HG02938 (cell line): Measurements from ENCODE around the gene PSG1.
"Not testable (repeated sequence)": the region's sequence is repeated elsewhere in the genome, so short reads cannot be mapped to it uniquely, and the experiment has no call there.

Experiments
- ATAC-seq: cut with Tn5 transposase; IDR thresholded peaks from one replicate; pipeline ENCODE4 v1.9.1; 2021; ENCODE audit warnings: mild to moderate bottlenecking, moderate library complexity; ENCODE audit not compliant: unreplicated experiment

The PSG1 gene

DNA sequence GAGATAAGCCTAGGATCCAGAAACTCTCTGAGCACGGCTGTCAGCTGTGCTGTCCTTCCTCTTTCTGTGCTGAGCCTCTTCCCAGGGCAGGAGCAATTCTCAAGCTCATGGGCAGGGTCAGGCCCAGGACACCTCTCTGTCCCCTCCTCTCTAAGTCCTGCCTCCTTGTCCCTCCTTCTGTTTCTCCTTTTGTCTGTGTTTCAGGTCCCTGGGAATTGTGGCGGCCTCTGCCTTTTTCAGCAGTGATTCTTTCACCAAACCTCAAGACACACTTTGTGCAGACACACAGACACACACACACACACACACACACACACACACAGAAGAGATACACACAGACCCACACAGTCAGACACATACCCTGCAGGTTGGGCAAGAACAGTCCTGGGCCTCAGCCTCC lies at the start of gene PSG1:
TSS of gene PSG1 (minus strand) at position 101 of the 400 bp plus-strand sequence. CDS start 132 bp downstream, outside the sequence.
- ATAC-seq = no peak

- no peak for ATAC-seq
Observed at GRCh38 chr19:42928896-42929295, 49.4 kb upstream of the PSG1 start.

GRCh38 chr19:42926781-42927180 lies 47.3 kb upstream of the PSG1 start:
- no peak for ATAC-seq

GRCh38 chr19:42923106-42923505 lies 43.6 kb upstream of the PSG1 start:
- ATAC-seq = not testable (repeated sequence)

- not testable (repeated sequence) for ATAC-seq
Observed at GRCh38 chr19:42920971-42921370, 41.5 kb upstream of the PSG1 start.

DNA sequence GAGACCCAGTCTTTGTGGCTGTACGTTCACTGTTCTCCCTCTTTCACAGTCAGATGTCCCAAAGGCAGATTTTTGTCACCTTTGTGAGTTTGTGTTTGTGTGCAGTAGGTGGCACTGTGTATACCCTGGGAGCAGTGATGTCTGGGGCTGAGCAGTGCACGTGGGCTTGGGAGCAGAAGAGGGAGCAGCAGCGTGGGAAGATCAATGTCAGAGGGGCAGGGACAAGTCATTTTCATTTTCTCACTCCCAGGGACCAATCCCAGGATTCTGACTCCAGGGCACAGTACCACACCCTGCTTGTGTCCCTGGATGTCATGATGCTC lies 40.2 kb upstream of the PSG1 start:
- no peak for ATAC-seq

DNA sequence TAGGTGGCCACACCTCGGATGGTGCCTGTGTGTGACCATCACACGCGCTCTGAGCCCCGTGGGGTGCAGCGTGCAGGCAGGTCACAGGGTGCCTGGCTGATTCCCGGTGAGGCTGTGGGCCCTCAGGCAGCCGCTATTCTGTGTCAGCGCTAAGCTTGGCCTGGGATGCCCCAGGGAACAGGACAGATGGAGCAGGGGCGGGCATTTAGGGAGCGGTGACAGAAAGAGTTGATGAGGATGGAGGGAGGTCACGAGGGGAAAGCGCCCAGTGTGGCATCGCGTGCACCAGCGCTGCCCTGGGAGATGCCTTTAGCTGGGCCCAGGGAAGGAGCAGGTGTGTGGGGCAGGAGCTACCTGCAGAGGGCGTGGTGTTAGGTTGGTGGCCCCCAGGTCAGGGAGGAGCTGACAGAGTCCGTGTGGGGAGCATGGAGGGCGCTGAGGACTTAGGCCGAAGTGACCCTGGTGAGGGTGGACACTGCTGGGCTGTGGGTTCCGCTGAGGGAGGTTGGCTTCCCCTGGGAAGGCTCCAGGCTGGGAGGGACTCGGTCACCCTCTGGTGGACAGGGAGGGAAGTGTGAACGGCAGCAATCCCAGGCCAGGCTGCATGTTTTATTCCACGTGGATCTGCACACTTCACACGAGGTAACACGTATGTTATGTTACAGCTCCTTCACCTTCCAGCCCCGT lies 39.7 kb upstream of the PSG1 start:
- ATAC-seq = not testable (repeated sequence)

DNA sequence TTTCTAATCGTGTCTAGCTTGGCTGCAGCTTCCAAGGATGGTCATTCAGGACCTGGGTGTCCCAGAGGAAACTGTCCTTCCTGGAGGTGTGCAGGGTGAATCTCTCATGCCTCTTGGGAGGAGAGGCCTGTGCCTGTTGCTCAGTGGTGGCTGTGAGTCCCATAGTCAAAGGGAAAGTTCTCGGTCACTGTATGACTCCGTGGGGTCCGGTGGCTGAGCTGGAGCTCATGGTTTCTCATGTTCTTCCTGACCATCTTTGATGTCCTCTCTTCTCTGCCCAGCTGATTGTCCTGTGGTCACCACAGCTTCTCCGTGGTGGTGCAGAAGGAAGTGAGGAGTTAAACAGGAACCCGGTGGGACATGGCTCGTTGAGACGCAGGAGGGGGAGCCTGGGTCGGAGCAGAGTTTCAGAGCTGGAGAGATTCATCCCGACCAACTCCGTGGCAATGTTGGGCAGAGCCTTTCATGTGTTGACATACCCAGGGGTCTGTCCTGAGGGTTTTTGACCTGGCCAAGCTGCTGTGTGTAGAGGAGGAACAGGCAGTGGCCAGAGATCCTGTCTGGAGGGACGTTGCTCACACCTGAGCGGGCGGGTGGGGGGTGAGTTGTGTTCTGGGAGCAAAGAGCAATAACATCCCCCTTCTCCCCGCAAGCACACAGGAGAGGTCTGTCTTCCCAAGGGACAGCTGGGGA lies 39.0 kb upstream of the PSG1 start:
- ATAC-seq = not testable (repeated sequence)

- ATAC-seq = not testable (repeated sequence)
Observed at GRCh38 chr19:42917634-42918033, 38.1 kb upstream of the PSG1 start, which contains the start of gene PSG6. PSG6 (minus strand) TSS chr19:42917894; CDS start chr19:42917792, 102 bp downstream.

DNA sequence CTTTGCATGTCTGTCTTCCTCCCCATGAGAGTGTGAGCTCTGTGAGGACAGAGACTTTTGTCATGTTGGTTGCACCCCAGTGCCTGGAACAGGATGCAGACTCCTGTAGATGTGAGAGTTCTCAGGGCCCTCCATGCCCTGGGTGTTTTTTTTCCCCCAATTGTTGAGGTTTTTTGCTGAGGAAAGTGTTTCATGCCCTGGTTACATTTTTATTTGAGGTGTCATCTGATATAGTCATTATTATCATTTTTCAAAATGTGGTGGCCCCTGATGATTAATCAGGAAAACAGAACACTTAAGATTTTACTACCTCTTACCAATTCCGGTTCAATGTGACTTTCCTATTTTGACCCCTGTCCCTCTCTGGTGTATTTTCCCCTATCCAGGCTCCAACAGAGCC lies 37.4 kb upstream of the PSG1 start:
- not testable (repeated sequence) for ATAC-seq

DNA sequence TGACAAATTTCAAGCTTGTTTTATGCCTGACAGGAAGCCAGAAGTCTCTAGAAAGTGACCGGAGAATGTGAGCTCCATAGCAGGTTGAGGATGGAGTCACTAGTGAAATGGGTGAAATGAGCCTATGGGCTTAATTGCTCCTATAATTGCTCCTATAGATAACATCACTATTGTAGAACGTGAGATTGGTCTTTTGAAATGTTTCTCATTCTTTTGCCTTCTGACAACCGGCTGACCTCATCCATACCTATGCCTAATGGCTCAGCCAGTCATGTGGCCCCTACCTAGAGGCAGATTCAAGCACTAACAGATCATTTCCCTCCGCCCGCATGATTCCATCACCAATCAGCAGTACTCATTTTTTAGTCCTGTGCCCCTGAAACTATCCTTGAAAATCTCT lies 34.0 kb upstream of the PSG1 start:
- not testable (repeated sequence) for ATAC-seq

GRCh38 chr19:42912941-42913340 lies 33.4 kb upstream of the PSG1 start:
- ATAC-seq = not testable (repeated sequence)

DNA sequence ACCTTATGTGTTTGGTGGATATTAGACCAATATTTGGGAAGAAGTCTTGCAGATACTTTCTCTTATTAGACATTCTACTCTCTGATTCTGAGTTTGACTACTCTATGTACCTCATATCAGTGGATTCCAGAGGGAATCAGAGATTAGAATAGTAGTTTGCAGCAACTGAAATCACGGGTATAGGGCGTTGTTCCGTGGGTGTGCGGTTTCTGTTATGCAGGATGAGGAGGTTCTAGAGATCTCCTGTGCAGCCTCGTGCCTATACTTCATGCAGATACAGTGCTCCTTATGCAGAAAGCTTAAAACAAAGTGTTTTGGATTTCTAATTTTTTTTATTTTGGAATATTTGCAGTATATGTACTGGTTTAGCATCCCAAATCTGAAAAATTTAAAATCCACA lies 32.2 kb upstream of the PSG1 start:
- not testable (repeated sequence) for ATAC-seq

DNA sequence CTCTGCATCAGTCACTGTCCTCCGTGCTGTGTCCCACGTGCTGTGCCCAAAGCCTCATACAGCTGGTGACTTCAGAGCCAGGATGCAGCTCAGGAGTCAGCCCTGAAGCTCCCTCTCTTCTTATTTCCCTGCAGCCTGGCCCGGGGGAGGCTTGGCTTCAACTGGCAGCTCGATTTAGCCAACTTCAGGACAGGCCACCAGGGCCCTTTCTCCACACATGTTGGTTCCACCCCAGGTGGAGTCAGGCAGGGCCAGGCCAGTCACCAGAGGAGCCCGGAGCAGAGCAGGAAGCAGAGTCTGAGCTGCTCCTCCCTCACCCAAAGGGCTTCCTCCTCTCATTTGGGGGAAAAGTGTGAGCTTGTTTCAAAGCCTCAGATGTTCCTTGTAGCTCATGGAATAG lies 26.6 kb upstream of the PSG1 start:
- ATAC-seq = not testable (repeated sequence)

DNA sequence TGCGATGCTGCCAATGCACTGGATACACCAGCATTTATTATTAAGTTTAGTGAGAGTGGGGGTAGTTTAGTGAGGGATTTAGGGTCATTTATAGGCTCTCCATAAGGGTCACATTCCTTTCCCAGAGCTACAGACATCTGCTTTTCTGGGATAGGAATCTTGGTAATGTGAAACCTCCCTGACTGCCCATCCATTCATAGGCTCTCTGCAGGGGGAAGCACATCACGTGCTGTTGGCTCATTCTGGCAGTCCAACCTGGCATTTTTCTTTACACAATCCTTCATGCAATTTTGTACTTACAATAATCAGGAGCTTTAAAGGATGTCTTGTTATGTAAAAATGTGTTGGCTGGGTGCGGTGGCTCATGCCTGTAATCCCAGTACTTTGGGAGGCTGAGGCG lies 21.0 kb upstream of the PSG1 start:
- ATAC-seq = not testable (repeated sequence)

- ATAC-seq = not testable (repeated sequence)
Observed at GRCh38 chr19:42899674-42900073, 20.2 kb upstream of the PSG1 start.

GRCh38 chr19:42899110-42899509 lies 19.6 kb upstream of the PSG1 start:
- ATAC-seq = not testable (repeated sequence)

DNA sequence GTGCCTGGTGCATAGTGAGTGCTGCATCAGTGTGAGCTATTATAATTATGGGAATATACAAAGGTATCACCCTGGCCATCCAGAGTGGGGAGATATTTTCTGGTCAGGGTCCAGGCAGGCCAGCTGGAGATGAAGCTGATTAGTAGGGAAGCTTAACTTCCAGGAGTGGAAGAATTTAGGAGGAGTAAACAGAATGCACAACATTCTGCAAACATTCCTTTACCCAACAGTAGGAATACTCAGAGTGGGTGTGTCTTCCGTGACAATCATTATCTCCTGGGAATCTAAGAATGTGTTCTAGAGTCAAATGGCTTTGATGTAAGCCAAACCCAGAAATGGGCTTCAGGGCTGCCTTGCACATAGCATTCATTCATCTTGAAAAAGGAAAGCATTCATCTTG lies 19.1 kb upstream of the PSG1 start:
- ATAC-seq = not testable (repeated sequence)

GRCh38 chr19:42897729-42898128 lies 18.2 kb upstream of the PSG1 start:
- ATAC-seq = not testable (repeated sequence)

DNA sequence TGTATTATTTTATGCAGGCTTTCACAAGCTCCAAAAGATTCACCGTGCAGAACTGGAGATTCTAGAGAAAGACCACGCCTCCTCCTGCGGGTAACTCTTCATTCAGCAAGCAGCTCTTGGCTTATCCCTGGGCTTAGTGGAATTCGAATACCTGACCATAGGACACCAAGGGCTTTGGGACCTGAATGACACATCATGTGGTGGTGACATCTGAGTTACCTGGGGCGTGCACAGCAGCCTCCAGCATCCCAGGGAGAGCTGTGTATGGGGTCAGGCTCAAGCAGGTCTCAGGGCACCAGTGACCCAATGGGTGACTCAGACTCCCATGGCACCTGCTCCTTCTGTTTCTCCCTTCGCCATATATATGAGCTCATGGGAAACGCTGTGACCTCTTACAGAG lies 10.9 kb upstream of the PSG1 start:
- not testable (repeated sequence) for ATAC-seq

GRCh38 chr19:42887876-42888445 lies 8.4 kb upstream of the PSG1 start:
- not testable (repeated sequence) for ATAC-seq

DNA sequence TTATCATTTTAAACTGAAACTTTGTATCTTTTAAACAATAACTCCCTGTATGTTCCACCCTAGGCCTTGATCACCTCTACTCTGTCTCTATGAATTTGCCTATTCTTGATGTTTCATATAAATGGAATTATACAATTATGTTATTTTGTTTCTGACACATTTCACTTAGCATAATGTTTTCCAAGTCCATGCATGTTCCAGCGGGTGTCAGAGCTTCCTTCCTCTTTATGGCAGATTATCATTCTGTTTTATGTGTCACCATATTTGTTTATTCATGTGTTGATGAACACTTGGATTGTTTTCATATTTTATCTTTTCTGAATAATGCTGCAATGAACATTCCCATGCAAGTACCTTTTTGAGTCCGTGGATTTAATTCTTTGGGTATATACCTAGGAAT lies 3.2 kb upstream of the PSG1 start:
- not testable (repeated sequence) for ATAC-seq
